Fibroblast of villous mesenchyme (primary cell): ENCODE data around the gene SMIM33. TPM values are rescaled to one million over a fixed set of nuclear protein-coding genes. Genes with fewer than 3 reads are reported as not detected.

Source experiments
- DNase-seq: peaks from one replicate; pipeline ENCODE4 v3.0.0-alpha.2; 2010; ENCODE audit warnings: low read depth
- H3K4me3 ChIP-seq: 2 replicates; pipeline ENCODE4 v1.5.1; 2011; ENCODE audit warnings: low read depth, mild to moderate bottlenecking, low read length
- CTCF ChIP-seq: IDR thresholded peaks from 2 replicates; pipeline ENCODE4 v1.5.1; 2012; ENCODE audit warnings: low read depth, mild to moderate bottlenecking, low read length; ENCODE audit not compliant: insufficient read depth
- total RNA-seq: library from RNA; depleted of rRNA; stranded (reverse); fragments of >200 nt; gene quantifications from 2 replicates; pipeline ENCODE4 v1.2.3, GENCODE V29; 2012

The SMIM33 gene
- total RNA-seq, 1 donor = not detected

- no peak overlapping the region for H3K4me3 ChIP-seq
- DNase-seq = no peak
- no peak for TF ChIP-seq CTCF
These were observed 15.4 kb downstream of the SMIM33 start for GRCh38 chr5:139486201-139486600.

- no peak for DNase-seq
- no peak for TF ChIP-seq CTCF
These were observed 17.5 kb downstream of the SMIM33 start for GRCh38 chr5:139488260-139488659.

GRCh38 chr5:139492700-139493192 lies 21.9 kb downstream of the SMIM33 start:
- DNase-seq = peak; percentile 66
- no peak overlapping the region for H3K4me3 ChIP-seq
- TF ChIP-seq CTCF = no peak

More at GRCh38 chr5:139488260-139488659, 17.5 kb downstream of the SMIM33 start:
- no peak overlapping the region for H3K4me3 ChIP-seq

- no peak for DNase-seq
- TF ChIP-seq CTCF = no peak
- no peak overlapping the region for H3K4me3 ChIP-seq
These were observed 23.5 kb downstream of the SMIM33 start for GRCh38 chr5:139494256-139494655.

GRCh38 chr5:139494832-139495231 lies 24.0 kb downstream of the SMIM33 start:
- TF ChIP-seq CTCF = no peak
- DNase-seq = peak; percentile 63
- no peak overlapping the region for H3K4me3 ChIP-seq

GRCh38 chr5:139495638-139496435 lies 25.0 kb downstream of the SMIM33 start:
- TF ChIP-seq CTCF = no peak
- peak; percentile 43 for DNase-seq

More at GRCh38 chr5:139495638-139496435, 25.0 kb downstream of the SMIM33 start:
- no peak overlapping the region for H3K4me3 ChIP-seq
